Neural progenitor cell (in vitro differentiated cells): ENCODE data around the gene NCDN.

Experiments
- EZH2phosphoT487 ChIP-seq: fragments of 200-600 bp; sonication (generic); IDR thresholded peaks from 2 replicates; pipeline ENCODE4 v1.6.1; 2017; ENCODE audit warnings: antibody characterized with exemption
- TF ChIP-seq, protein P1 (sequence below): fragments of 200-600 bp; sonication (generic); IDR thresholded peaks from 2 replicates; pipeline ENCODE4 v1.5.1; 2017; ENCODE audit warnings: antibody characterized with exemption, mild to moderate bottlenecking

DNA sequence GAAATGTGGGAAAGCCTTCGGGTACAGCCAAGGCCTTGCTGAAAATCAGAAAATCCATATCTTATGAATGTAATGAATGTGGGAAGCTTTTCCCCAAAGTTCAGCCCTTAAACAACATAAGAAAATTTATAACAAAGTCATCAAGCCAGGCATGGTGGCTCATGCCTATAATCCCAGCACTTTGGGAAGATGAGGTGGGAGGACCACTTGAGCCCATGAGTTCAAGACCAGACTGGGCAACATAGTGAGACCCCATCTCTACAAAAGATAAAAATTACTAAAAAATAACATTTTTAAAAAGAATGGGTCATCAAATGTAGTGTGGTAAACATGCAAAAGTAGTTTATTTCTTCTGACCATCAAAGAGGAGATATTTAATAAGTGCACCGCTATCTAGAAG is 46.3 kb upstream of the NCDN start:
- TF ChIP-seq, protein P1, sequence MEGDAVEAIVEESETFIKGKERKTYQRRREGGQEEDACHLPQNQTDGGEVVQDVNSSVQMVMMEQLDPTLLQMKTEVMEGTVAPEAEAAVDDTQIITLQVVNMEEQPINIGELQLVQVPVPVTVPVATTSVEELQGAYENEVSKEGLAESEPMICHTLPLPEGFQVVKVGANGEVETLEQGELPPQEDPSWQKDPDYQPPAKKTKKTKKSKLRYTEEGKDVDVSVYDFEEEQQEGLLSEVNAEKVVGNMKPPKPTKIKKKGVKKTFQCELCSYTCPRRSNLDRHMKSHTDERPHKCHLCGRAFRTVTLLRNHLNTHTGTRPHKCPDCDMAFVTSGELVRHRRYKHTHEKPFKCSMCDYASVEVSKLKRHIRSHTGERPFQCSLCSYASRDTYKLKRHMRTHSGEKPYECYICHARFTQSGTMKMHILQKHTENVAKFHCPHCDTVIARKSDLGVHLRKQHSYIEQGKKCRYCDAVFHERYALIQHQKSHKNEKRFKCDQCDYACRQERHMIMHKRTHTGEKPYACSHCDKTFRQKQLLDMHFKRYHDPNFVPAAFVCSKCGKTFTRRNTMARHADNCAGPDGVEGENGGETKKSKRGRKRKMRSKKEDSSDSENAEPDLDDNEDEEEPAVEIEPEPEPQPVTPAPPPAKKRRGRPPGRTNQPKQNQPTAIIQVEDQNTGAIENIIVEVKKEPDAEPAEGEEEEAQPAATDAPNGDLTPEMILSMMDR: no peak
- TF ChIP-seq EZH2phosphoT487: no peak
